Nephron progenitor cell (in vitro differentiated cells): ENCODE results near the gene SLC25A33.

Experiments
- DNase-seq: peaks from one replicate; pipeline ENCODE4 v3.0.0; 2021
- H3K27ac Mint-ChIP-seq: 2 replicates; pipeline ENCODE4 v1.8.0; 2021; ENCODE audit warnings: mild to moderate bottlenecking, moderate library complexity, mixed read lengths
- H3K27me3 Mint-ChIP-seq: 2 replicates; pipeline ENCODE4 v1.8.0; 2021; ENCODE audit warnings: mild to moderate bottlenecking, low read depth, mixed read lengths; ENCODE audit not compliant: poor library complexity
- H3K36me3 Mint-ChIP-seq: 2 replicates; pipeline ENCODE4 v1.8.0; 2021; ENCODE audit warnings: low read depth, mixed read lengths
- H3K4me1 Mint-ChIP-seq: 2 replicates; pipeline ENCODE4 v1.8.0; 2021; ENCODE audit warnings: mixed read lengths
- H3K4me3 Mint-ChIP-seq: 2 replicates; pipeline ENCODE4 v1.8.0; 2021; ENCODE audit warnings: mild to moderate bottlenecking, moderate library complexity, mixed read lengths
- H3K9me3 Mint-ChIP-seq: 2 replicates; pipeline ENCODE4 v1.8.0; 2021; ENCODE audit warnings: mild to moderate bottlenecking, moderate library complexity, mixed read lengths
- TF ChIP-seq, protein P1 (sequence below): fragments of 200-600 bp; sonication (generic); IDR thresholded peaks from 2 replicates; pipeline ENCODE4 v1.5.0; 2021; ENCODE audit warnings: antibody characterized with exemption

SLC25A33 gene

DNA sequence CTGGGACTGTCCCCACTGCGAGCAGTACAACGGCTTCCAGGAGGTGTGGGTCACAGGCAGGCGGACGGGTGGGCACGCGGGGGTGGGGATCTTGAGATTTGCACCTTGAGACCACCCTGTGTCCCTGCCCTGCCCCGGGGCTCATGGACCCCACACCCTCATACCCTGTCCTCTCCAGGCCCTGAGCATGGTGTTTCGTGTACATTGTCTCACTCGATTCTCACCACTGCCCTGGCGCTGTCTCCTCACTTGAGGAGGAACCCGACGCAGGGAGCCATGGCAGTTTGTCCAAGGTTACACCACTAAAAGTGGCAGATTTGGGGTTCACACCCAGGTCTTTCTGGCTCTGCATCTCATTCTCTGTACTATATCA is 56.7 kb downstream of the SLC25A33 start:
- H3K9me3 Mint-ChIP-seq = no peaks in the 10 kb centered on the region
- DNase-seq = no peak
- TF ChIP-seq, protein P1, sequence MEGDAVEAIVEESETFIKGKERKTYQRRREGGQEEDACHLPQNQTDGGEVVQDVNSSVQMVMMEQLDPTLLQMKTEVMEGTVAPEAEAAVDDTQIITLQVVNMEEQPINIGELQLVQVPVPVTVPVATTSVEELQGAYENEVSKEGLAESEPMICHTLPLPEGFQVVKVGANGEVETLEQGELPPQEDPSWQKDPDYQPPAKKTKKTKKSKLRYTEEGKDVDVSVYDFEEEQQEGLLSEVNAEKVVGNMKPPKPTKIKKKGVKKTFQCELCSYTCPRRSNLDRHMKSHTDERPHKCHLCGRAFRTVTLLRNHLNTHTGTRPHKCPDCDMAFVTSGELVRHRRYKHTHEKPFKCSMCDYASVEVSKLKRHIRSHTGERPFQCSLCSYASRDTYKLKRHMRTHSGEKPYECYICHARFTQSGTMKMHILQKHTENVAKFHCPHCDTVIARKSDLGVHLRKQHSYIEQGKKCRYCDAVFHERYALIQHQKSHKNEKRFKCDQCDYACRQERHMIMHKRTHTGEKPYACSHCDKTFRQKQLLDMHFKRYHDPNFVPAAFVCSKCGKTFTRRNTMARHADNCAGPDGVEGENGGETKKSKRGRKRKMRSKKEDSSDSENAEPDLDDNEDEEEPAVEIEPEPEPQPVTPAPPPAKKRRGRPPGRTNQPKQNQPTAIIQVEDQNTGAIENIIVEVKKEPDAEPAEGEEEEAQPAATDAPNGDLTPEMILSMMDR = no peak
- peaks cover 42% of the 10 kb centered on the region for H3K4me1 Mint-ChIP-seq
- no peak overlapping the region for H3K4me3 Mint-ChIP-seq
- peaks cover 11% of the 10 kb centered on the region for H3K36me3 Mint-ChIP-seq
- no peaks in the 10 kb centered on the region for H3K27me3 Mint-ChIP-seq
- no peak overlapping the region for H3K27ac Mint-ChIP-seq

DNA sequence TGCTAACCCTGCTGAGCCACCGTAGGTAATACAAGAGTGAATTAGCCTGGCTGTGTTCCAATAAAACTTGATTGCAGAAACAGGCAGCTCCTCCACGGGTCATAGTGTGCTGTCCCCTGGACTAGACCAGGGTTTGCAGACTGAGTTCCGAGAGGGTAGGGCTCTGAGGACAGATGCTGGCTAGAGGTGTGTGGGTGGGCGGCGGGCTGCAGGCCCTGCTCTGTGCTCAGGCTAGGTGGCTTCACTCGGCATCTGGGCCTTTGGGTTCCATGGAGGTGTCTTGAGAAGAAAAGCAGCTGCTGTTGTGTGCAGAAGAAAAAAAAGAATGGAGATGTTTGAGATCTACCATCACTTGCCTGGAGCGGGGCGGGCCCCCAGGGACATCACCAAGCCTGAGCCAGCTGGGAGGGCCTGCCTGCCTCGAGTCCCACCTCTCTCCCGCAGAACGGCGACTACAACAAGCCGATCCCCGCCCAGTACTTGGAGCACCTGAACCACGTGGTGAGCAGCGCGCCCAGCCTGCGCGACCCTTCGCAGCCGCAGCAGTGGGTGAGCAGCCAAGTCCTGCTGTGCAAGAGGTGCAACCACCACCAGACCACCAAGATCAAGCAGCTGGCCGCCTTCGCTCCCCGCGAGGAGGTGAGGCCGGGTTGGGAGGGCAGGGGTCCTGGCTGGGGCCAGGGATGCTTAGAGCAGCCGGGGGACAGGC is 57.3 kb downstream of the SLC25A33 start:
- H3K9me3 Mint-ChIP-seq = no peaks in the 10 kb centered on the region
- no peak overlapping the region for H3K4me3 Mint-ChIP-seq
- no peak for DNase-seq
- TF ChIP-seq, protein P1 = no peak
- H3K27ac Mint-ChIP-seq = no peak overlapping the region
- H3K36me3 Mint-ChIP-seq = peaks cover 11% of the 10 kb centered on the region
- H3K27me3 Mint-ChIP-seq = no peaks in the 10 kb centered on the region
- peaks cover 37% of the 10 kb centered on the region for H3K4me1 Mint-ChIP-seq

DNA sequence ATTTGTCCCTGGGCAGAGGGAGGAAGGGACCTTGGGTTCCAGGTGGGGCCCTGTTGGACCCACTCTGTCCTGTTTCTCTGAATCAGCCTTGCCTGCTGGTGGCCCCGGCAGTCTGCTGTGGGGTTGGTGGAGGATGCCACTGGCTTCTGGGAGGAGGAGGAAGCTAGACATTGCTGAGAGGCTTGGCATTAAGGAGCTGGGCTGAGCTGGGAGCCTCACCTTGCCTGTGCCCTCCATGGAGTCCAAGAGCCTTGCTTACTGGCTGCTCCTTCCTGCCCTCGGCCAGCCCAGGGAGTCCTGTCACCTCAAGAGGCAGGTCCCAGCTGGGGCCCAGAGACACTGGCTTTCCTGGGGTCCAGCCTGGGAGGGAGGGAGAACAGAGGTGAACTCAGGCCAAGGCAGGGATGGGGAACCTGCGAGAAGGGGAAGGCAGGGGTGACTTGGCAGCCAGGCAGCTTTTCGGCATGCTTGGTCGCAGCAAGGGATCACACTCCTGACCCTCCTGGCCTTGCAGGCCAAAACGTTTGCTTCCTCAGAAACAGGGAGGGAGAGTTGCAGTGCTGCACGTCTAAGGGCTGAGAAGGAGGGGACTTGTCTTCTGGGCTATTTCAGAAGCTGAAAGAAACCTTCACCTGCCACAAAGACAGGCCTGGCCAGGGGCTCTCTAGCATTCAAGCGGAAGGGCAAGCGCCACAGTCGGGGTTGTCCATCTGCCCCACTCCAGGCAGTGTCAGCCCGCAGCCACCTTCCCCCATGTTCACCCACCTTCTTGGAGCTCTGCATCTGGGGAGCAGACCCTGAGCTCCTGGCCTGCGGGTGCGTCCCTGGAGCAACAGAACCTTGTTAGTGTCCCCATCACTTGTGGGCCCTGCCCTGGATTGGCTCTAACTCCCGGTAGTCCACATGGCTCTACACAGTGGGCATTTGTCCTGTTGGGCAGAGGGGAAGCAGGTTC is 58.4 kb downstream of the SLC25A33 start:
- Mint-ChIP-seq H3K36me3 (peaks cover 11% of the 10 kb centered on the region), H3K4me1 (peaks cover 26% of the 10 kb centered on the region), H3K27ac (no peak overlapping the region), H3K9me3 (no peaks in the 10 kb centered on the region), H3K4me3 (no peak overlapping the region), H3K27me3 (no peaks in the 10 kb centered on the region)
- no peak for DNase-seq
- TF ChIP-seq, protein P1 = no peak

DNA sequence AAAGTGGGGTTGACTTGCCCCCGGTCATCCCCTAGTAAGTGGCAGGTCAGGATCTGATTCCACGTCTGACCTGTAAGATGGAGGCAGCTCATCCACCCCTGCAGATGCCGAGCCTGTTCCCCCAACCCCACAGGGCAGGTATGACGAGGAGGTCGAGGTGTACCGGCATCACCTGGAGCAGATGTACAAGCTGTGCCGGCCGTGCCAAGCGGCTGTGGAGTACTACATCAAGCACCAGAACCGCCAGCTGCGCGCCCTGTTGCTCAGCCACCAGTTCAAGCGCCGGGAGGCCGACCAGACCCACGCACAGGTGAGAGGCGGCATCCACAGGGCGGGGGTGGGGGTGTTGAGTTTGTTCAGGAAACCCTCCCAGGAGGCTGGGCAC is 59.0 kb downstream of the SLC25A33 start:
- H3K27me3 Mint-ChIP-seq = no peaks in the 10 kb centered on the region
- no peaks in the 10 kb centered on the region for H3K9me3 Mint-ChIP-seq
- TF ChIP-seq, protein P1 = no peak
- no peak for DNase-seq
- H3K27ac Mint-ChIP-seq = no peak overlapping the region
- H3K4me1 Mint-ChIP-seq = peaks cover 19% of the 10 kb centered on the region
- no peak overlapping the region for H3K4me3 Mint-ChIP-seq
- H3K36me3 Mint-ChIP-seq = peaks cover 11% of the 10 kb centered on the region

DNA sequence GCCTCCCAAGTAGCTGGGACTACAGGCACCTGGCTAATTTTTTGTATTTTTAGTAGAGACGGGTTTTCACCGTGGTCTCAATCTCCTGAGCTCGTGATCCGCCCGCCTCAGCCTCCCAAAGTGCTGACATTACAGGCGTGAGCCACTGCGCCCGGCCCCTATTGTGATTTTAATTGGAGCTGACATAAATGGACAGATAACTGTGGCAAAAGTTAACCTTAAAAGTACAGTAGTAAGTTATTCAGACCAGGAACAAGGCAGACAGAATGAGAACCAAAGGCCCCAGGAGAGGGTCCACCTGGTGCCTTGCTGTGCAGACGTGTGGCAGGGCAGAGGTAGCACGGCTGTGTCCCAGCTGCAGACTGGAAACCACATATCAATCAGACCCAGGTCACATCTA is 60.5 kb downstream of the SLC25A33 start:
- DNase-seq = no peak
- TF ChIP-seq, protein P1 = no peak
- Mint-ChIP-seq H3K4me3 (no peak overlapping the region), H3K4me1 (peaks cover 14% of the 10 kb centered on the region), H3K27ac (no peak overlapping the region), H3K27me3 (no peaks in the 10 kb centered on the region), H3K36me3 (peaks cover 13% of the 10 kb centered on the region), H3K9me3 (no peaks in the 10 kb centered on the region)
